Neural crest cell (in vitro differentiated cells): Measurements from ENCODE around the gene L3MBTL4. TPM values are rescaled to one million over a fixed set of nuclear protein-coding genes. Genes with fewer than 3 reads are reported as not detected.

Source experiments
- DNase-seq: peaks from one replicate; pipeline ENCODE4 v3.0.0; 2021; ENCODE audit warnings: low read depth, mixed read lengths, low spot score
- H3K27ac Mint-ChIP-seq: one replicate; pipeline ENCODE4 v1.8.0; 2021; ENCODE audit warnings: mild to moderate bottlenecking, mixed read lengths; ENCODE audit not compliant: unreplicated experiment
- H3K27me3 Mint-ChIP-seq: 2 replicates; pipeline ENCODE4 v1.8.0; 2021; ENCODE audit warnings: low read depth, mild to moderate bottlenecking, mixed read lengths
- H3K36me3 Mint-ChIP-seq: 2 replicates; pipeline ENCODE4 v1.8.0; 2021; ENCODE audit warnings: low read depth, mild to moderate bottlenecking, mixed read lengths
- H3K4me1 Mint-ChIP-seq: 2 replicates; pipeline ENCODE4 v1.8.0; 2021; ENCODE audit warnings: mixed read lengths
- H3K4me3 Mint-ChIP-seq: one replicate; pipeline ENCODE4 v1.8.0; 2021; ENCODE audit warnings: mild to moderate bottlenecking, mixed read lengths
- H3K9me3 Mint-ChIP-seq: 2 replicates; pipeline ENCODE4 v1.8.0; 2021; ENCODE audit warnings: mixed read lengths
- total RNA-seq: library from RNA; stranded (reverse); gene quantifications from 2 replicates; pipeline ENCODE4 v1.2.1, GENCODE V29; 2021
- TF ChIP-seq, protein P1 (sequence below): fragments of 200-600 bp; sonication (generic); conservative IDR thresholded peaks from 2 replicates; pipeline ENCODE4 v1.5.0; 2021; ENCODE audit warnings: antibody characterized with exemption, mild to moderate bottlenecking

The L3MBTL4 gene
- total RNA-seq, 1 donor from 2014 or later, result 0.65 TPM

DNA sequence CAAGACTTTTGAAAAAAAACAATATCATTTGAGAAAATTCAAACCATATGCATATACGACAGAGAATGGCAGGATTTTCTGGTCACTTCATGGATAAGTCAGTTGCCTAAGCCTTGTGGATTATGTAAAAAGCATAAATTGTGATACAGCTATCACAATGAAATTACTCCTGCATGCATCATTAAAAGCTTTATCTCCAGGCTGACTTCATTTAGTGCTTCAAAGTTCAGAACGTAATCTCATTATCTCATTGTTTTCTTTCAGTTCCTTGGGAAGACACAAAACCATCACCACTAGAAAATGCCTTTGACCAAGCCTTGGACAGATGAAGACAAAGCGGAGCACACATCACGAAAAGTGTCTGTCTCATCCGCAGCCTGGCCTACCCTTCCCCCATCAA lies 57.0 kb downstream of the L3MBTL4 start:
- Mint-ChIP-seq H3K27ac (no peak overlapping the region), H3K36me3 (no peaks in the 10 kb centered on the region), H3K4me3 (no peak overlapping the region), H3K27me3 (no peaks in the 10 kb centered on the region), H3K4me1 (no peaks in the 10 kb centered on the region), H3K9me3 (no peaks in the 10 kb centered on the region)
- DNase-seq, result no peak
- TF ChIP-seq, protein P1, sequence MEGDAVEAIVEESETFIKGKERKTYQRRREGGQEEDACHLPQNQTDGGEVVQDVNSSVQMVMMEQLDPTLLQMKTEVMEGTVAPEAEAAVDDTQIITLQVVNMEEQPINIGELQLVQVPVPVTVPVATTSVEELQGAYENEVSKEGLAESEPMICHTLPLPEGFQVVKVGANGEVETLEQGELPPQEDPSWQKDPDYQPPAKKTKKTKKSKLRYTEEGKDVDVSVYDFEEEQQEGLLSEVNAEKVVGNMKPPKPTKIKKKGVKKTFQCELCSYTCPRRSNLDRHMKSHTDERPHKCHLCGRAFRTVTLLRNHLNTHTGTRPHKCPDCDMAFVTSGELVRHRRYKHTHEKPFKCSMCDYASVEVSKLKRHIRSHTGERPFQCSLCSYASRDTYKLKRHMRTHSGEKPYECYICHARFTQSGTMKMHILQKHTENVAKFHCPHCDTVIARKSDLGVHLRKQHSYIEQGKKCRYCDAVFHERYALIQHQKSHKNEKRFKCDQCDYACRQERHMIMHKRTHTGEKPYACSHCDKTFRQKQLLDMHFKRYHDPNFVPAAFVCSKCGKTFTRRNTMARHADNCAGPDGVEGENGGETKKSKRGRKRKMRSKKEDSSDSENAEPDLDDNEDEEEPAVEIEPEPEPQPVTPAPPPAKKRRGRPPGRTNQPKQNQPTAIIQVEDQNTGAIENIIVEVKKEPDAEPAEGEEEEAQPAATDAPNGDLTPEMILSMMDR, result no peak

DNA sequence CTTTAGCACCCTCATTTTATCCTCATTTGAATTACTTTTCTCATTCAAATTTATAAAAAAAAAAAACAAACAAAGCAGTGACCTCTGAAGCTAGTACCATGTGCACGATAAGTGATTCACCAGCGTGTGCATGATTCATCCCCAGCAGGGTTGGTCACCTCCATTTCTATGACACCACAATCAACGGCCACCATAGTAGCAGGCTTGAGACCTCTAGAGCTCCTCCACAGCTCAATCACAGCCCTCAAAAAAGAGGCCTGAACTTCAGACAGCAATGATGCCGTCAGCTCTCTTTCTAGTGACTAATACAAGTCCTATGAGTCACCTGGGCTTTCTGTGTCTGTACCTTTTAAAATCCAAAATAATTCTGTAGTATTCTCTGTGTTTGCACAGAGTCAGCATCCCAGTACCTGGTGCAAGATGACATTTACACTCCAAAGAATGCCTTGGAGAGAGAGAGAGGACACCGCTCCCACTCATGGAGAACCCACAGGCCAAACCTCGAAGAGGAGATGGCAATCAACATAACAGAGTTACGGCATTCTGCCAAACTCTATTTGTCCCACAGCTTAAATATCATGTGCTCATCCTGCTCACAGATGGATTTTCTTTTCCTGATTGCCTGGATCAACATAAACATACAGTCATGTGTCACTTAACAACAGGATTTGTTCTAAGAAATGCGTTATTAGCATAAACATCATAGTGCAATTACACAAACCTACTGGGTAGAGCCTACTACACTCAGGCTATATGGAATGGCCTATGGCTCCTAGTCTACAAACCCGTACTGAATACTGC lies 58.7 kb downstream of the L3MBTL4 start:
- peak overlapping the region; percentile 57 for H3K27ac Mint-ChIP-seq

DNA sequence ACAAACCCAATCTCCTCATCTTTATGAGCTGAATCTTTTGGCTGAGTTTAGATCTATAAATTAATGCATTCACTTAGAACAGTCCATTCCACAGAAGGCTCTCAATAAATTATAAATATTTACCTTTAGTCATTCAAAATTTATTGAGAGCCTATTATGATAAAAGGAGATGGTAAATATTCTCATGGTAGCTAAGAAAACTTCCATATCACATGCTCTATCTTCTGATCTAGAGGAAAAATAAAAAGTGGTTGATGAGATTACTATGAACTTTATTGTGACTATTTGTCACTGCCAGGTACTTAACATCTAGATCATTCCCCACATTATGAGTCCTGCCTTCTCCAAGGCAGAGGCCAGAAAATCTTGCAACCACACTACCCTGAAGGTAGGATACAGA lies 62.4 kb downstream of the L3MBTL4 start:
- Mint-ChIP-seq H3K27ac (no peak overlapping the region), H3K9me3 (no peaks in the 10 kb centered on the region), H3K4me3 (no peak overlapping the region), H3K4me1 (no peaks in the 10 kb centered on the region), H3K36me3 (no peaks in the 10 kb centered on the region), H3K27me3 (no peaks in the 10 kb centered on the region)
- no peak for DNase-seq
- TF ChIP-seq, protein P1, result no peak

More for the DNA sequence above, 58.7 kb downstream of the L3MBTL4 start:
- no peak for DNase-seq
- Mint-ChIP-seq H3K9me3 (no peaks in the 10 kb centered on the region), H3K27me3 (no peaks in the 10 kb centered on the region), H3K4me3 (no peak overlapping the region), H3K36me3 (no peaks in the 10 kb centered on the region), H3K4me1 (no peaks in the 10 kb centered on the region)
- TF ChIP-seq, protein P1, result no peak

DNA sequence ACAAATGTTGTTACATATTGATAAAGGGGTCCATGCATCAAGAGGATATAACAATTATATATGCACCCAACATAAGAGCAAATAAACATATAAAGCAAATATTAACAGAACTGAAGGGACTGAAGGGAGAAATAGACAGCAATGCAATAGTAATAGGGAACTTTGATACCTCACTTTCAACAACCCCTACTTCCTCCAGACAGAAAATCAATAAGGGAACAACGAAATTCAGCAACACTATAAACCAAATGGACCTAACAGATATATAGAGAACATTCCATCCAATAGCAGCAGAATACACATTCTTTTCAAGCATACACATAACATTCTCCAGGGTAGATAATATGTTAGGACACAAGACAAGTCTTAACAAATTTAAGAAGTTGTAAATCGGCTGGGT lies 71.7 kb downstream of the L3MBTL4 start:
- no peaks in the 10 kb centered on the region for H3K4me1 Mint-ChIP-seq
- no peak overlapping the region for H3K4me3 Mint-ChIP-seq
- no peaks in the 10 kb centered on the region for H3K27me3 Mint-ChIP-seq
- peaks cover 14% of the 10 kb centered on the region for H3K36me3 Mint-ChIP-seq
- peaks cover 22% of the 10 kb centered on the region for H3K9me3 Mint-ChIP-seq
- H3K27ac Mint-ChIP-seq, result no peak overlapping the region
- DNase-seq, result no peak
- TF ChIP-seq, protein P1, result no peak

DNA sequence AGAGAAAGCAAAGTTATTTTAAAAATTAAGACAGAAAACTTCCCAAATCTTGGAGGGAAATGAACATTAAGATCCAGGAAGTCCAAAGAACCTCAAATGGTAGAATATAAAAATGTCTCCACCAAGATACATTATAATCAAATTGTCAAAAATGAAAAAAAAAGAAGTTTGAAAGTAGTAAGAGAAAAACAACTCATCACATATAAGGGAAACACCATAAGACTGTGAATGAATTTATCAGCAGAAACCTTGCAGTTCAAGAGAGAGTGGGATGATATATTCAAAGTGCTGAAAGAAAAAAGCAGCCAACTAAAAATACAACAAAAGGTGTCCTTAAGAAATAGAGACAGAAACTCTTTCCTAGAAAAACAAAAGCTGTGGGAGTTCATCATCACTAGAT lies 73.0 kb downstream of the L3MBTL4 start:
- Mint-ChIP-seq H3K36me3 (peaks cover 14% of the 10 kb centered on the region), H3K9me3 (peaks cover 22% of the 10 kb centered on the region), H3K4me3 (no peak overlapping the region), H3K27me3 (no peaks in the 10 kb centered on the region), H3K27ac (no peak overlapping the region), H3K4me1 (no peaks in the 10 kb centered on the region)
- TF ChIP-seq, protein P1, result no peak
- DNase-seq, result no peak
